Right atrium auricular region (tissue), 2 donors: Measurements from ENCODE around the gene GAL3ST1. TPM values are rescaled to one million over a fixed set of nuclear protein-coding genes. Genes with fewer than 3 reads are reported as not detected.

Source experiments
- DNase-seq: peaks from one replicate; pipeline ENCODE4 v3.0.0-alpha.2; 2019; ENCODE audit warnings: low spot score
- H3K27ac ChIP-seq, 2 donors: fragments of 200-600 bp; sonication (generic); 1 replicate in 1 of 2; 2 replicates in 1 of 2; pipeline ENCODE4 v1.5.1; 2016 to 2019
- H3K27me3 ChIP-seq, 2 donors: fragments of 200-600 bp; sonication (generic); one replicate each; pipeline versions ENCODE4 v1.5.1 to v1.6.0; 2017 to 2019
- H3K36me3 ChIP-seq: fragments of 200-600 bp; sonication (generic); one replicate; pipeline ENCODE4 v1.5.1; 2016
- H3K4me1 ChIP-seq, 2 donors: fragments of 200-600 bp; sonication (generic); one replicate each; pipeline versions ENCODE4 v1.5.1 to v1.6.0; 2017 to 2019
- H3K4me3 ChIP-seq, 2 donors: fragments of 200-600 bp; sonication (generic); 1 replicate in 1 of 2; 2 replicates in 1 of 2; pipeline ENCODE4 v1.5.1; 2017 to 2019; ENCODE audit warnings: mild to moderate bottlenecking in 1 of 2, moderate library complexity in 1 of 2
- H3K9me3 ChIP-seq, 2 donors: fragments of 200-600 bp; sonication (generic); one replicate each; pipeline ENCODE4 v1.5.1; 2019
- CTCF ChIP-seq, 2 donors: fragments of 200-600 bp; sonication (generic); IDR thresholded peaks; one replicate each; pipeline ENCODE4 v1.5.1; 2019; ENCODE audit warnings: antibody characterized with exemption in 2 of 2
- total RNA-seq, 2 donors: library from RNA; depleted of rRNA; stranded (reverse); fragments of >200 nt; gene quantifications; one replicate each; pipeline ENCODE4 v1.1.0, GENCODE V29; 2016

GAL3ST1 gene
- total RNA-seq, 2 donors from 2014 or later, result 0.33 to 1.7 TPM

- Histone ChIP-seq H3K9me3 (no peaks in the 10 kb centered on the region), H3K4me1 (peaks cover 0 to 4% of the 10 kb centered on the region in 2 donors), H3K27me3 (peaks cover 6 to 12% of the 10 kb centered on the region in 2 donors), H3K27ac (no peak overlapping the region), H3K4me3 (no peak overlapping the region), H3K36me3 (no peaks in the 10 kb centered on the region)
- no peak for TF ChIP-seq CTCF (IDR thresholded peaks at IDR 0.05)
- DNase-seq, result no peak
Measured at GRCh38 chr22:30508216-30508615, 66.2 kb downstream of the GAL3ST1 start.

GRCh38 chr22:30507670-30508069 lies 66.8 kb downstream of the GAL3ST1 start:
- TF ChIP-seq CTCF (IDR thresholded peaks at IDR 0.05), result no peak
- Histone ChIP-seq H3K27me3 (peaks cover 6 to 12% of the 10 kb centered on the region in 2 donors), H3K4me1 (peaks cover 0 to 4% of the 10 kb centered on the region in 2 donors)

GRCh38 chr22:30506507-30506968 lies 67.9 kb downstream of the GAL3ST1 start:
- no peaks in the 10 kb centered on the region for H3K9me3 ChIP-seq
- H3K27ac ChIP-seq, result no peak overlapping the region
- H3K36me3 ChIP-seq, result no peaks in the 10 kb centered on the region
- no peak for DNase-seq
- no peak for TF ChIP-seq CTCF (IDR thresholded peaks at IDR 0.05)
- H3K4me3 ChIP-seq, result no peak overlapping the region
- peaks cover 6 to 12% of the 10 kb centered on the region in 2 donors for H3K27me3 ChIP-seq
- H3K4me1 ChIP-seq, result peaks cover 0 to 4% of the 10 kb centered on the region in 2 donors

More at GRCh38 chr22:30507670-30508069, 66.8 kb downstream of the GAL3ST1 start:
- no peak overlapping the region for H3K27ac ChIP-seq
- H3K9me3 ChIP-seq, result no peaks in the 10 kb centered on the region
- H3K4me3 ChIP-seq, result no peak overlapping the region
- H3K36me3 ChIP-seq, result no peaks in the 10 kb centered on the region
- no peak for DNase-seq

Other genes starting within 250 kb of the GAL3ST1 start
- 1 to 10 TPM; 5.9 to 9.3 TPM for gene TBC1D10A, start 247.7 kb downstream of the GAL3ST1 start, total RNA-seq
- gene SF3A1, start 217.8 kb downstream of the GAL3ST1 start, total RNA-seq, result 10 to 100 TPM; 52.3 to 81.1 TPM
- gene CCDC157, start 217.7 kb downstream of the GAL3ST1 start, total RNA-seq, result under 1 TPM; 0.26 to 0.55 TPM
- gene RNF215, start 187.3 kb downstream of the GAL3ST1 start, total RNA-seq, result 1 to 10 TPM; 5.6 to 7.5 TPM
- gene SEC14L2, start 177.6 kb downstream of the GAL3ST1 start, total RNA-seq, result 1 to 10 TPM in 1 of 2 donors, under 1 TPM in 1; 0.89 to 2.8 TPM
- 10 to 100 TPM; 18.4 to 38.8 TPM for gene MTFP1, start 148.9 kb downstream of the GAL3ST1 start, total RNA-seq
- gene SEC14L3, start 102.6 kb downstream of the GAL3ST1 start, total RNA-seq, result not detected
- gene SEC14L4, start 69.0 kb downstream of the GAL3ST1 start, total RNA-seq, result not detected
- 1 to 10 TPM in 1 of 2 donors, under 1 TPM in 1; 0.11 to 1.1 TPM for gene SEC14L6, start 27.9 kb downstream of the GAL3ST1 start, total RNA-seq
- 10 to 100 TPM; 13.2 to 33.5 TPM for gene PES1, start 17.2 kb upstream of the GAL3ST1 start, total RNA-seq
- gene TCN2, start 32.5 kb upstream of the GAL3ST1 start, total RNA-seq, result 10 to 100 TPM; 28.7 to 38.2 TPM
- 1 to 10 TPM; 4.0 to 9.1 TPM for gene SLC35E4, start 61.1 kb upstream of the GAL3ST1 start, total RNA-seq
- 1 to 10 TPM; 1.8 to 4.9 TPM for gene DUSP18, start 93.2 kb upstream of the GAL3ST1 start, total RNA-seq
- gene OSBP2, start 120.2 kb upstream of the GAL3ST1 start, total RNA-seq, result 10 to 100 TPM in 1 of 2 donors, 1 to 10 TPM in 1; 4.0 to 16.8 TPM